K562 (cell line): ENCODE results near the gene WFDC6. TPM values are rescaled to one million over a fixed set of nuclear protein-coding genes. Genes with fewer than 3 reads are reported as not detected.
"Not testable (repeated sequence)": the region's sequence is repeated elsewhere in the genome, so short reads cannot be mapped to it uniquely, and the experiment has no call there.

ENCODE experiments used
- ATAC-seq: fragments of 200-7000 bp; cut with Tn5 transposase; 3 replicates; pipeline ENCODE4 v1.9.1; 2020; ENCODE audit warnings: moderate library complexity
- BruUV-seq: library from RNA; stranded (reverse); fragments of 400-500 nt; replicated peaks from 2 replicates; lab custom pipeline; 2021; lab: Mats Ljungman, UMichigan
- CTCF ChIA-PET: fragments of 300-600 bp; formaldehyde crosslinking; extraction: SDS; loops from one replicate; lab custom pipeline; 2021; ENCODE audit warnings: low intra/inter-chr PET ratio; lab: Yijun Ruan, JAX
- POLR2A ChIA-PET: fragments of 300-600, 350-650 bp; sonication (Branson Sonifier 250); formaldehyde crosslinking; extraction: SDS; loops from one replicate; lab custom pipeline; 2021; ENCODE audit warnings: antibody characterized with exemption, inconsistent platforms; lab: Yijun Ruan, JAX
- DNase-seq, 4 experiments: peaks; one replicate each; pipeline versions ENCODE4 v3.0.0 to v3.0.0-alpha.2; 2011 to 2018; ENCODE audit warnings: low spot score in 3 of 4, mixed read lengths in 3 of 4; ENCODE audit errors: extremely low read depth in 1 of 4
- FAIRE-seq: peaks from 2 replicates; lab custom pipeline; 2011; peaks lifted over from hg19 to GRCh38; lab: Jason Lieb, UNC
- H2AFZ ChIP-seq: 2 replicates; pipeline ENCODE4 v1.6.0; 2011; ENCODE audit warnings: low read depth, low read length, control low read depth, inconsistent platforms
- H3K27ac ChIP-seq: fragments of 200-600 bp; 3 replicates; pipeline ENCODE4 v1.8.0; 2011; ENCODE audit warnings: low read depth, mild to moderate bottlenecking, control low read depth, inconsistent platforms, low read length, moderate library complexity, mixed read lengths; ENCODE audit errors: extremely low read depth
- H3K27me3 ChIP-seq, 2 experiments: fragments of 300-600 bp in 1 of 2; 2 replicates in 1 of 2; 3 replicates in 1 of 2; pipeline versions ENCODE4 v1.6.0 to v1.8.0; 2011; ENCODE audit warnings: inconsistent platforms in 2 of 2, low read length in 2 of 2, mild to moderate bottlenecking in 1 of 2, mixed read lengths in 1 of 2, moderate library complexity in 1 of 2; ENCODE audit not compliant: control insufficient read depth in 2 of 2, insufficient read depth in 2 of 2
- H3K36me3 ChIP-seq: fragments of 300-600 bp; 3 replicates; pipeline ENCODE4 v1.8.0; 2011; ENCODE audit warnings: mild to moderate bottlenecking, low read length, inconsistent platforms; ENCODE audit not compliant: control insufficient read depth, insufficient read depth
- H3K4me1 ChIP-seq, 2 experiments: fragments of 200-600 bp in 1 of 2; replicated peaks in 1 of 2; 2 replicates in 1 of 2; 3 replicates in 1 of 2; pipeline versions ENCODE4 v1.5.1 to v1.8.0; 2011; ENCODE audit warnings: inconsistent platforms in 2 of 2, low read length in 2 of 2, mild to moderate bottlenecking in 1 of 2, mixed read lengths in 1 of 2, moderate library complexity in 1 of 2; ENCODE audit not compliant: control insufficient read depth in 2 of 2, insufficient read depth in 2 of 2
- H3K4me2 ChIP-seq: 2 replicates; pipeline ENCODE4 v1.6.1; 2011; ENCODE audit warnings: low read length, control low read depth, inconsistent platforms, mixed read lengths; ENCODE audit not compliant: insufficient read depth
- H3K4me3 ChIP-seq: fragments of 200-600 bp; sonication (generic), shearing (Covaris generic); 2 replicates; pipeline ENCODE4 v1.5.1; 2016; ENCODE audit warnings: control low read depth, inconsistent platforms
- H3K79me2 ChIP-seq: fragments of 200-600 bp; 3 replicates; pipeline ENCODE4 v1.8.0; 2011; ENCODE audit warnings: low read length, inconsistent platforms; ENCODE audit not compliant: control insufficient read depth, insufficient read depth
- H3K9ac ChIP-seq, 2 experiments: 2 replicates each; pipeline versions ENCODE4 v1.6.0 to v1.6.1; 2011; ENCODE audit warnings: low read depth in 2 of 2, low read length in 2 of 2, control low read depth in 1 of 2, inconsistent platforms in 1 of 2, mild to moderate bottlenecking in 1 of 2, mixed read lengths in 1 of 2; ENCODE audit not compliant: insufficient read depth in 1 of 2
- H3K9me1 ChIP-seq: one replicate; pipeline ENCODE4 v1.6.0; 2011; ENCODE audit warnings: inconsistent platforms, mild to moderate bottlenecking, low read length, moderate library complexity; ENCODE audit not compliant: control insufficient read depth, insufficient read depth
- H3K9me3 ChIP-seq: replicated peaks from 2 replicates; pipeline ENCODE4 v1.5.1; 2011; ENCODE audit warnings: low read depth, low read length, inconsistent platforms; ENCODE audit not compliant: control insufficient read depth, insufficient read depth
- H4K20me1 ChIP-seq: replicated peaks from 2 replicates; pipeline ENCODE4 v1.6.1; 2011; ENCODE audit warnings: low read length, inconsistent platforms, mixed read lengths; ENCODE audit not compliant: control insufficient read depth, insufficient read depth
- WGBS: fragments of 100-300 bp; shearing (Covaris generic); methylation state at CpG from one replicate; pipeline ENCODE4 v1.1.6; 2016; ENCODE audit warnings: low coverage, mixed read lengths; ENCODE audit not compliant: insufficient coverage; ENCODE audit errors: missing lambda C conversion rate; 5-methylcytosine and 5-hydroxymethylcytosine counted together
- in situ Hi-C: fragments of 300-500 bp; cut with MboI; formaldehyde crosslinking; loops from 4 replicates; pipeline ENCODE4 v1.15.0; 2018; ENCODE audit warnings: inconsistent platforms, mixed read lengths
- intact Hi-C: fragments of 100-400 bp; cut with micrococcal nuclease; formaldehyde crosslinking; loops from 2 replicates; pipeline ENCODE4 v1.14.2; 2022
- polyA plus RNA-seq, 8 experiments: library from polyadenylated mRNA; depleted of rRNA in 4 of 8; stranded (reverse) in 5 of 8; unstranded in 3 of 8; fragments of >200 nt; fragmentation: Nextera tagmentation in 2 of 8; fragmentation: Illumina TruSeq in 1 of 8; extraction: Ambion mirVana in 2 of 8; extraction: Trizol in 1 of 8; gene quantifications; 2 replicates each; pipeline versions ENCODE4 v1.2.1 to v1.2.3, GENCODE V29; 2011 to 2014; ENCODE audit warnings: inconsistent platforms in 1 of 8, missing spikeins in 1 of 8
- total RNA-seq, 7 experiments: library from RNA; depleted of rRNA in 6 of 7; stranded (reverse); fragments of >200 nt in 6 of 7; fragmentation: Illumina TruSeq in 2 of 7; extraction: Trizol in 2 of 7; gene quantifications; 2 replicates each; pipeline versions ENCODE4 v1.2.1 to v1.2.3, GENCODE V29; 2011 to 2021; ENCODE audit warnings: low replicate concordance in 1 of 7
- TF ChIP-seq, protein P1 (sequence below): sonication (generic); formaldehyde crosslinking; IDR thresholded peaks from 2 replicates; pipeline ENCODE4 v1.8.0; 2022; ENCODE audit warnings: mild to moderate bottlenecking, missing genetic modification reagents

The WFDC6 gene
- total and polyA plus RNA-seq, 9 of the 15 experiments (the other 6 are each of a cell fraction or from before 2014, with no cell fraction given): not detected

GRCh38 chr20:45588800-45589199, 49.5 kb upstream of the WFDC6 start (continued):
- TF ChIP-seq, protein P1, sequence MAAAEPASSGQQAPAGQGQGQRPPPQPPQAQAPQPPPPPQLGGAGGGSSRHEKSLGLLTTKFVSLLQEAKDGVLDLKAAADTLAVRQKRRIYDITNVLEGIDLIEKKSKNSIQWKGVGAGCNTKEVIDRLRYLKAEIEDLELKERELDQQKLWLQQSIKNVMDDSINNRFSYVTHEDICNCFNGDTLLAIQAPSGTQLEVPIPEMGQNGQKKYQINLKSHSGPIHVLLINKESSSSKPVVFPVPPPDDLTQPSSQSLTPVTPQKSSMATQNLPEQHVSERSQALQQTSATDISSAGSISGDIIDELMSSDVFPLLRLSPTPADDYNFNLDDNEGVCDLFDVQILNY (CRISPR knock-in tag): no peak

GRCh38 chr20:45585986-45586385, 46.7 kb upstream of the WFDC6 start:
- FAIRE-seq, H3K9me3 ChIP-seq, in situ Hi-C loops, H3K9me1 ChIP-seq, H3K4me3 ChIP-seq, intact Hi-C loops, H3K9ac ChIP-seq, H3K4me1 ChIP-seq, H2AFZ ChIP-seq, H3K79me2 ChIP-seq, H3K36me3 ChIP-seq, H3K27ac ChIP-seq, H3K4me2 ChIP-seq, CTCF ChIA-PET, H4K20me1 ChIP-seq, DNase-seq, BruUV-seq, ATAC-seq, H3K27me3 ChIP-seq, POLR2A ChIA-PET: not testable (repeated sequence)
- 0% methylated on average over 5 of the region's 5 CpGs for WGBS

- CTCF ChIA-PET, intact Hi-C loops, ATAC-seq, H3K4me3 ChIP-seq, FAIRE-seq, DNase-seq, H3K27ac ChIP-seq, H2AFZ ChIP-seq, H3K9ac ChIP-seq, BruUV-seq, POLR2A ChIA-PET, H3K9me3 ChIP-seq, H3K36me3 ChIP-seq, H3K79me2 ChIP-seq, H3K27me3 ChIP-seq, H3K4me2 ChIP-seq, H3K9me1 ChIP-seq, H3K4me1 ChIP-seq, H4K20me1 ChIP-seq, in situ Hi-C loops: not testable (repeated sequence)
- 3% methylated on average over 5 of the region's 5 CpGs for WGBS
Observed at GRCh38 chr20:45584294-45584693, 45.0 kb upstream of the WFDC6 start.
